Tibial nerve (tissue), 4 donors: ENCODE results near the gene NHLRC2. TPM values are rescaled to one million over a fixed set of nuclear protein-coding genes. Genes with fewer than 3 reads are reported as not detected.

Experiments
- DNase-seq, 2 donors: peaks; one replicate each; pipeline ENCODE4 v3.0.0-alpha.2; 2019; ENCODE audit warnings: low spot score in 2 of 2
- H3K27ac ChIP-seq, 4 donors: fragments of 200-600 bp; sonication (generic) in 3 of 4; one replicate each; pipeline ENCODE4 v1.5.1; 2017 to 2019; ENCODE audit warnings: mild to moderate bottlenecking in 1 of 4
- H3K27me3 ChIP-seq, 2 donors: fragments of 200-600 bp; sonication (generic) in 1 of 2; one replicate each; pipeline versions ENCODE4 v1.5.1 to v1.6.0; 2017 to 2019
- H3K36me3 ChIP-seq, 3 donors: fragments of 200-600 bp; sonication (generic); one replicate each; pipeline ENCODE4 v1.5.1; 2018 to 2019
- H3K4me1 ChIP-seq, 4 donors: fragments of 200-600 bp; sonication (generic) in 3 of 4; one replicate each; pipeline ENCODE4 v1.5.1; 2017 to 2019
- H3K4me3 ChIP-seq, 4 donors: fragments of 200-600 bp; sonication (generic) in 3 of 4; one replicate each; pipeline ENCODE4 v1.5.1; 2017 to 2019; ENCODE audit warnings: mild to moderate bottlenecking in 1 of 4, moderate library complexity in 1 of 4
- H3K9me3 ChIP-seq, 4 donors: fragments of 200-600 bp; sonication (generic) in 3 of 4; one replicate each; pipeline ENCODE4 v1.5.1; 2017 to 2019
- EP300 ChIP-seq, 2 donors: sonication (generic); formaldehyde crosslinking; IDR thresholded peaks; one replicate each; pipeline ENCODE4 v1.6.1; 2017; ENCODE audit warnings: antibody characterized with exemption in 2 of 2, mild to moderate bottlenecking in 1 of 2
- POLR2A ChIP-seq, 2 donors: fragments of 450-650 bp; IDR thresholded peaks; one replicate each; pipeline ENCODE4 v1.6.1; 2017; ENCODE audit warnings: antibody characterized with exemption in 2 of 2, mild to moderate bottlenecking in 2 of 2, moderate library complexity in 2 of 2
- WGBS, 2 donors: methylation state at CpG; one replicate each; pipeline ENCODE4 v1.1.5; 2018; 5-methylcytosine and 5-hydroxymethylcytosine counted together
- total RNA-seq, 4 donors: library from RNA; depleted of rRNA; stranded (reverse); fragments of >200 nt; gene quantifications; one replicate each; pipeline ENCODE4 v1.1.0, GENCODE V29; 2016
- TF ChIP-seq, protein P1 (sequence below), 5 experiments: fragments of 200-600 bp in 3 of 5; fragments of 450-650 bp in 2 of 5; sonication (generic) in 3 of 5; IDR thresholded peaks; one replicate each; pipeline ENCODE4 v1.5.1; 2016 to 2019; ENCODE audit warnings: antibody characterized with exemption in 5 of 5, mild to moderate bottlenecking in 3 of 5, moderate library complexity in 2 of 5

The NHLRC2 gene
- total RNA-seq, 4 donors from 2014 or later = 42.9 to 100 (median 50.6) TPM

DNA sequence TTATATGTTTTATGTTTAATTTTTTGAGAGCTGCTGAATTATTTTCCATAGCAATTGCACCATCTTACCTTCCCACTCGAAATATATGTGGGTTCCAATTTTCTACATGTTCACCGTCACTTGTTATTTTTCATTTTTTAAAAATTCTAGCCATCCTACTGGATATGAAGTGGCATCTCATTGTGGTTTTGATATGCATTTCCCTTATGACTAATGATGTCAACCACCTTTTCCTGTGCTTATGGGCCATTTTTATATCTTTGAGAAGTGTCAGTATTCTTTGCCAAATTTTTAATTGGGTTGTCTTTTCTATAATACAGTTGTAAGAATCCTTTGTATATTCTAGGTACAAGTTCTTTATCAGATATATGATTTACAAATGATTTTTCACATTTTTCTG lies 27.8 kb downstream of the NHLRC2 start:
- Histone ChIP-seq H3K27me3 (no peaks in the 10 kb centered on the region), H3K9me3 (no peaks in the 10 kb centered on the region), H3K27ac (no peak overlapping the region), H3K4me1 (no peaks in the 10 kb centered on the region), H3K4me3 (no peak overlapping the region), H3K36me3 (peaks cover 0 to 63% (median 0%) of the 10 kb centered on the region in 3 donors)
- DNase-seq = no peak
- TF ChIP-seq, protein P1, sequence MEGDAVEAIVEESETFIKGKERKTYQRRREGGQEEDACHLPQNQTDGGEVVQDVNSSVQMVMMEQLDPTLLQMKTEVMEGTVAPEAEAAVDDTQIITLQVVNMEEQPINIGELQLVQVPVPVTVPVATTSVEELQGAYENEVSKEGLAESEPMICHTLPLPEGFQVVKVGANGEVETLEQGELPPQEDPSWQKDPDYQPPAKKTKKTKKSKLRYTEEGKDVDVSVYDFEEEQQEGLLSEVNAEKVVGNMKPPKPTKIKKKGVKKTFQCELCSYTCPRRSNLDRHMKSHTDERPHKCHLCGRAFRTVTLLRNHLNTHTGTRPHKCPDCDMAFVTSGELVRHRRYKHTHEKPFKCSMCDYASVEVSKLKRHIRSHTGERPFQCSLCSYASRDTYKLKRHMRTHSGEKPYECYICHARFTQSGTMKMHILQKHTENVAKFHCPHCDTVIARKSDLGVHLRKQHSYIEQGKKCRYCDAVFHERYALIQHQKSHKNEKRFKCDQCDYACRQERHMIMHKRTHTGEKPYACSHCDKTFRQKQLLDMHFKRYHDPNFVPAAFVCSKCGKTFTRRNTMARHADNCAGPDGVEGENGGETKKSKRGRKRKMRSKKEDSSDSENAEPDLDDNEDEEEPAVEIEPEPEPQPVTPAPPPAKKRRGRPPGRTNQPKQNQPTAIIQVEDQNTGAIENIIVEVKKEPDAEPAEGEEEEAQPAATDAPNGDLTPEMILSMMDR (IDR thresholded peaks at IDR 0.05) = no peak
- no peak for TF ChIP-seq EP300 (IDR thresholded peaks at IDR 0.05)
- TF ChIP-seq POLR2A (IDR thresholded peaks at IDR 0.05) = no peak
- 94 to 95% methylated on average over 2 of the region's 2 CpGs for WGBS, 2 donors

DNA sequence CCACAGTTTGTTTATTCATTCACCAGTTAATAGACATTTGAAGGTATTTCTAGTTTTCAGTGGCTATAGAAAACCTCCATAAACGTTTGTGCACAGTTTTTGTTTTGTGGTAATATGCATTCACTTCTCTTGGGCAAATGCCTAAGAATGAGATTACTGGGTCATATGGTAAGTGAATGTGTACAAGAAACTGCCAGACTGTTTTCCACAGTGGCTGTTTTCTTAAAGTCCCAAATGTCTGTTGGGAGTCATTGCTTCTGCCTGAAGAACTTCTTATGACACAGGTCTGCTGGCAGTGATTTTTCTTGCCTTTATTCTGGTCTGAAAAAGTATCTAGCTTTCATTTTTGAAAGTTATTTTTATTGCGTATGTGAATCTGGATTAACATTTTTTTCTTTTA lies 35.5 kb downstream of the NHLRC2 start:
- Histone ChIP-seq H3K27me3 (no peaks in the 10 kb centered on the region), H3K9me3 (no peaks in the 10 kb centered on the region), H3K27ac (no peak overlapping the region), H3K36me3 (peaks cover 0 to 40% (median 0%) of the 10 kb centered on the region in 3 donors), H3K4me3 (no peak overlapping the region), H3K4me1 (peaks cover 0 to 14% (median 2%) of the 10 kb centered on the region in 4 donors)
- TF ChIP-seq POLR2A (IDR thresholded peaks at IDR 0.05) (no peak), EP300 (IDR thresholded peaks at IDR 0.05) (no peak)
- TF ChIP-seq, protein P1 (IDR thresholded peaks at IDR 0.05) = no peak
- DNase-seq = no peak
- WGBS, 2 donors = 72 to 76% methylated on average over 2 of the region's 2 CpGs

- 86% methylated on average over 4 of the region's 4 CpGs for WGBS, 2 donors
- Histone ChIP-seq H3K9me3 (no peaks in the 10 kb centered on the region), H3K27ac (no peak overlapping the region), H3K4me1 (peaks cover 0 to 18% (median 5%) of the 10 kb centered on the region in 4 donors), H3K27me3 (no peaks in the 10 kb centered on the region), H3K36me3 (peaks cover 0 to 31% (median 0%) of the 10 kb centered on the region in 3 donors), H3K4me3 (no peak overlapping the region)
- DNase-seq = no peak
- TF ChIP-seq, protein P1 (IDR thresholded peaks at IDR 0.05) = no peak
- TF ChIP-seq EP300 (IDR thresholded peaks at IDR 0.05) (no peak), POLR2A (IDR thresholded peaks at IDR 0.05) (no peak)
Observed at GRCh38 chr10:113890769-113891168, 36.3 kb downstream of the NHLRC2 start.

GRCh38 chr10:113891476-113891875 lies 37.0 kb downstream of the NHLRC2 start:
- Histone ChIP-seq H3K4me3 (no peak overlapping the region), H3K9me3 (no peaks in the 10 kb centered on the region), H3K36me3 (peaks cover 0 to 24% (median 0%) of the 10 kb centered on the region in 3 donors), H3K27me3 (no peaks in the 10 kb centered on the region), H3K27ac (no peak overlapping the region), H3K4me1 (peaks cover 0 to 18% (median 5%) of the 10 kb centered on the region in 4 donors)
- 42 to 45% methylated on average over 3 of the region's 3 CpGs for WGBS, 2 donors
- TF ChIP-seq EP300 (IDR thresholded peaks at IDR 0.05) (no peak), POLR2A (IDR thresholded peaks at IDR 0.05) (no peak)
- DNase-seq = no peak

- no peak for DNase-seq
- Histone ChIP-seq H3K9me3 (no peaks in the 10 kb centered on the region), H3K4me1 (peaks cover 0 to 18% (median 5%) of the 10 kb centered on the region in 4 donors), H3K4me3 (no peak overlapping the region), H3K36me3 (peaks cover 0 to 20% (median 2%) of the 10 kb centered on the region in 3 donors), H3K27ac (no peak overlapping the region), H3K27me3 (no peaks in the 10 kb centered on the region)
- TF ChIP-seq EP300 (IDR thresholded peaks at IDR 0.05) (no peak), POLR2A (IDR thresholded peaks at IDR 0.05) (no peak)
- TF ChIP-seq, protein P1 (IDR thresholded peaks at IDR 0.05) = no peak
- 84 to 90% methylated on average over 2 of the region's 2 CpGs for WGBS, 2 donors
Observed at GRCh38 chr10:113893570-113893969, 39.1 kb downstream of the NHLRC2 start.

- Histone ChIP-seq H3K4me1 (peaks cover 0 to 18% (median 5%) of the 10 kb centered on the region in 4 donors), H3K9me3 (no peaks in the 10 kb centered on the region), H3K27me3 (no peaks in the 10 kb centered on the region), H3K27ac (no peak overlapping the region), H3K36me3 (peaks cover 0 to 24% (median 2%) of the 10 kb centered on the region in 3 donors), H3K4me3 (no peak overlapping the region)
- no peak for DNase-seq
- 33 to 49% methylated on average over 1 of the region's 1 CpG for WGBS, 2 donors
- TF ChIP-seq POLR2A (IDR thresholded peaks at IDR 0.05) = no peak
- TF ChIP-seq, protein P1 (IDR thresholded peaks at IDR 0.05) = no peak
- TF ChIP-seq EP300 (IDR thresholded peaks at IDR 0.05) = no peak
Observed at GRCh38 chr10:113894581-113894980, 40.1 kb downstream of the NHLRC2 start.
